Esophagus squamous epithelium (tissue), 5 donors: ENCODE data around the gene WDPCP. TPM values are rescaled to one million over a fixed set of nuclear protein-coding genes. Genes with fewer than 3 reads are reported as not detected.
"Not testable (repeated sequence)": the region's sequence is repeated elsewhere in the genome, so short reads cannot be mapped to it uniquely, and the experiment has no call there.

ENCODE experiments used
- DNase-seq: peaks from one replicate; lab custom pipeline; 2025; lab: John Stamatoyannopoulos, UW
- H3K27ac ChIP-seq, 4 donors: fragments of 200-600 bp; sonication (generic); one replicate each; pipeline ENCODE4 v1.5.1; 2016 to 2019; ENCODE audit warnings: mild to moderate bottlenecking in 1 of 4
- H3K27me3 ChIP-seq, 4 donors: fragments of 200-600 bp; sonication (generic); 1 replicate in 3 of 4; 2 replicates in 1 of 4; pipeline versions ENCODE4 v1.5.1 to v1.6.0; 2017 to 2021; ENCODE audit warnings: antibody characterized with exemption in 1 of 4
- H3K36me3 ChIP-seq, 3 donors: fragments of 200-600 bp; sonication (generic); one replicate each; pipeline ENCODE4 v1.5.1; 2016 to 2019
- H3K4me1 ChIP-seq, 3 donors: fragments of 200-600 bp; sonication (generic); one replicate each; pipeline ENCODE4 v1.5.1; 2017 to 2019
- H3K4me3 ChIP-seq, 4 donors: fragments of 200-600 bp; sonication (generic); 1 replicate in 3 of 4; 2 replicates in 1 of 4; pipeline ENCODE4 v1.5.1; 2016 to 2019; ENCODE audit warnings: mild to moderate bottlenecking in 2 of 4, moderate library complexity in 1 of 4
- H3K9me3 ChIP-seq, 3 donors: fragments of 200-600 bp; sonication (generic); one replicate each; pipeline ENCODE4 v1.5.1; 2016 to 2019
- CTCF ChIP-seq, 6 experiments: fragments of 450-650 bp in 4 of 6; fragments of 200-600 bp in 2 of 6; sonication (generic) in 2 of 6; IDR thresholded peaks; one replicate each; pipeline ENCODE4 v1.5.1; 2016 to 2019; ENCODE audit warnings: antibody characterized with exemption in 6 of 6, mild to moderate bottlenecking in 4 of 6, moderate library complexity in 4 of 6
- POLR2A ChIP-seq, 4 donors: fragments of 450-650 bp; IDR thresholded peaks; one replicate each; pipeline ENCODE4 v1.6.1; 2017; ENCODE audit warnings: antibody characterized with exemption in 4 of 4, mild to moderate bottlenecking in 4 of 4, moderate library complexity in 3 of 4
- WGBS, 2 donors: methylation state at CpG; one replicate each; pipeline ENCODE4 v1.1.5; 2018; 5-methylcytosine and 5-hydroxymethylcytosine counted together
- intact Hi-C: fragments of 100-400 bp; cut with DNase I; formaldehyde crosslinking; loops from one replicate; pipeline ENCODE4 v1.15.0; 2022
- total RNA-seq, 4 donors: library from RNA; depleted of rRNA; stranded (reverse); fragments of >200 nt; gene quantifications; one replicate each; pipeline ENCODE4 v1.1.0, GENCODE V29; 2016
- donor health status: DM: yes; HTN: yes; CAD: no.

The WDPCP gene
- total RNA-seq, 4 donors from 2014 or later: 3.0 to 9.7 (median 3.8) TPM

- no peak for DNase-seq
- Histone ChIP-seq H3K36me3 (no peaks in the 10 kb centered on the region), H3K4me3 (no peak overlapping the region), H3K27ac (no peak overlapping the region), H3K27me3 (no peaks in the 10 kb centered on the region), H3K4me1 (peaks cover 0 to 10% (median 8%) of the 10 kb centered on the region in 3 donors), H3K9me3 (no peaks in the 10 kb centered on the region)
- 61 to 69% methylated on average over 4 of the region's 4 CpGs for WGBS, 2 donors
- intact Hi-C loops: no loop called here
- TF ChIP-seq CTCF (IDR thresholded peaks at IDR 0.05) (no peak), POLR2A (IDR thresholded peaks at IDR 0.05) (no peak)
These were observed 7.5 kb downstream of the WDPCP start for GRCh38 chr2:63580651-63581297.

- TF ChIP-seq CTCF (IDR thresholded peaks at IDR 0.05) (no peak), POLR2A (IDR thresholded peaks at IDR 0.05) (no peak)
- intact Hi-C loops: no loop called here
These were observed 9.5 kb downstream of the WDPCP start for GRCh38 chr2:63578767-63579166.

GRCh38 chr2:63576546-63576945, 11.7 kb downstream of the WDPCP start:
- Histone ChIP-seq H3K27ac (no peak overlapping the region), H3K9me3 (no peaks in the 10 kb centered on the region), H3K36me3 (no peaks in the 10 kb centered on the region), H3K4me3 (no peak overlapping the region), H3K4me1 (peaks cover 0 to 8% (median 4%) of the 10 kb centered on the region in 3 donors), H3K27me3 (no peaks in the 10 kb centered on the region)
- no peak for TF ChIP-seq POLR2A (IDR thresholded peaks at IDR 0.05)
- no peak for TF ChIP-seq CTCF (IDR thresholded peaks at IDR 0.05)
- no peak for DNase-seq
- intact Hi-C loops: no loop called here

More at GRCh38 chr2:63578767-63579166, 9.5 kb downstream of the WDPCP start:
- Histone ChIP-seq H3K36me3 (no peaks in the 10 kb centered on the region), H3K4me1 (peaks cover 0 to 10% (median 8%) of the 10 kb centered on the region in 3 donors), H3K4me3 (no peak overlapping the region), H3K9me3 (no peaks in the 10 kb centered on the region), H3K27me3 (no peaks in the 10 kb centered on the region), H3K27ac (no peak overlapping the region)
- WGBS, 2 donors: 93 to 99% methylated on average over 3 of the region's 3 CpGs
- no peak for DNase-seq

GRCh38 chr2:63573726-63574345, 14.4 kb downstream of the WDPCP start:
- intact Hi-C loops, H3K4me3 ChIP-seq, H3K27ac ChIP-seq, DNase-seq, H3K4me1 ChIP-seq, H3K9me3 ChIP-seq, H3K27me3 ChIP-seq, H3K36me3 ChIP-seq: not testable (repeated sequence)
- WGBS, 2 donors: 97% methylated on average over 13 of the region's 13 CpGs

- H3K27me3 ChIP-seq, intact Hi-C loops, H3K4me1 ChIP-seq, DNase-seq, H3K4me3 ChIP-seq, H3K9me3 ChIP-seq, H3K27ac ChIP-seq, H3K36me3 ChIP-seq: not testable (repeated sequence)
- WGBS, 2 donors: 89 to 93% methylated on average over 3 of the region's 3 CpGs
These were observed 15.3 kb downstream of the WDPCP start for GRCh38 chr2:63573026-63573425.

GRCh38 chr2:63572001-63572400, 16.3 kb downstream of the WDPCP start:
- H3K36me3 ChIP-seq: no peaks in the 10 kb centered on the region
- H3K27ac ChIP-seq: no peak overlapping the region
- intact Hi-C loops: no loop called here
- no peak for DNase-seq
- TF ChIP-seq CTCF (IDR thresholded peaks at IDR 0.05): no peak
- no peak for TF ChIP-seq POLR2A (IDR thresholded peaks at IDR 0.05)
- WGBS, 2 donors: 94 to 96% methylated on average over 2 of the region's 2 CpGs
- no peaks in the 10 kb centered on the region for H3K27me3 ChIP-seq
- peaks cover 0 to 17% (median 0%) of the 10 kb centered on the region in 3 donors for H3K9me3 ChIP-seq
- no peaks in the 10 kb centered on the region for H3K4me1 ChIP-seq
- H3K4me3 ChIP-seq: no peak overlapping the region
